SU-DHL-6 (cell line): ENCODE results near the gene CCDC120.

Experiments used
- CTCF ChIP-seq: fragments of 200-600 bp; sonication (generic); IDR thresholded peaks from one replicate; pipeline ENCODE4 v1.5.1; 2017; ENCODE audit warnings: antibody characterized with exemption, mild to moderate bottlenecking, low read length, moderate library complexity; ENCODE audit not compliant: insufficient read depth, poor library complexity, severe bottlenecking
- EZH2phosphoT487 ChIP-seq: fragments of 200-600 bp; sonication (generic), shearing (Covaris generic); conservative IDR thresholded peaks from 2 replicates; pipeline ENCODE4 v1.6.1; 2018; ENCODE audit warnings: mild to moderate bottlenecking, antibody characterized with exemption, low read length, moderate library complexity, mixed read lengths

GRCh38 chrX:49071877-49072711 is 13.3 kb downstream of the CCDC120 start:
- no peak for TF ChIP-seq CTCF
- TF ChIP-seq EZH2phosphoT487: no peak
